ENCODE data around the gene PHF12.
"Not testable (repeated sequence)": the region's sequence is repeated elsewhere in the genome, so short reads cannot be mapped to it uniquely, and the experiment has no call there.

The PHF12 gene

DNA sequence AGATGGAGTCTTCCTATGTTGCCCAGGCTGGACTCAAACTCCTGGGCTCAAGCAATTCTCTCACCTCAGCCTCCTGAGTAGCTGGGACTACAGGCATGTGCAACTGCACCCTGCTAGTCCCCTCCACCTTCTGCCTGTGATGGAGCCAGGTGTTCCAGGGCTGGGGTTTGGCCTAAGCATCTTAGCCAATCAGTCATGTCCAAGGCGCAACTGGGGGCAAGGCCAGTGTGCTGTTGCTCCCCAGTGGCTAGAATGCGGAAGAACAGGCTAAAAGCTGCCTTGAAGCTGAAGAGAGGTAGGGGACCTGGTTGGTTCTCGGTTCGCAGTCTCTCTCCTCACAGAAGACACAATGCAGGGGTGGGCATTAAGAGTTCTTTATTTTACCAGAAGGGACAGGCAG is 72.3 kb downstream of the PHF12 start:
- Histone ChIP-seq H4K20me1 (ENCODE audit: insufficient read depth, low read length) (no peaks in the 10 kb centered on the region), H3K36me3 (ENCODE audit: insufficient read depth, low read length) (peaks cover 44% of the 10 kb centered on the region; the same call in 1 of the 2 replicates), H2AFZ (ENCODE audit: low read length) (no peak overlapping the region), H3K9me3 (ENCODE audit: low read length) (no peaks in the 10 kb centered on the region), H3K4me1 (ENCODE audit: insufficient read depth, low read length, severe bottlenecking) (no peaks in the 10 kb centered on the region), H3F3A (ENCODE audit: insufficient read depth, low read length) (no peaks in the 10 kb centered on the region), H3K9ac (ENCODE audit: low read length) (no peak overlapping the region), H3K4me3 (ENCODE audit: low read depth, low read length, poor library complexity, severe bottlenecking) (no peak overlapping the region), H3K4me2 (ENCODE audit: low read length) (no peak overlapping the region), H3K27ac (ENCODE audit: low read depth, low read length, poor library complexity, severe bottlenecking) (no peak overlapping the region), H3K79me2 (ENCODE audit: insufficient read depth, low read length) (no peaks in the 10 kb centered on the region), H3K9me2 (ENCODE audit: low read depth, low read length) (no peaks in the 10 kb centered on the region), H3K27me3 (ENCODE audit: insufficient read depth, low read length) (no peaks in the 10 kb centered on the region)
- TF ChIP-seq EZH2 (IDR thresholded peaks at IDR 0.05; ENCODE audit: borderline replicate concordance, low read length) (no peak), CTCF (IDR thresholded peaks at IDR 0.05; ENCODE audit: low read length) (peak; percentile 66; the same call in 1 of the 2 replicates)

DNA sequence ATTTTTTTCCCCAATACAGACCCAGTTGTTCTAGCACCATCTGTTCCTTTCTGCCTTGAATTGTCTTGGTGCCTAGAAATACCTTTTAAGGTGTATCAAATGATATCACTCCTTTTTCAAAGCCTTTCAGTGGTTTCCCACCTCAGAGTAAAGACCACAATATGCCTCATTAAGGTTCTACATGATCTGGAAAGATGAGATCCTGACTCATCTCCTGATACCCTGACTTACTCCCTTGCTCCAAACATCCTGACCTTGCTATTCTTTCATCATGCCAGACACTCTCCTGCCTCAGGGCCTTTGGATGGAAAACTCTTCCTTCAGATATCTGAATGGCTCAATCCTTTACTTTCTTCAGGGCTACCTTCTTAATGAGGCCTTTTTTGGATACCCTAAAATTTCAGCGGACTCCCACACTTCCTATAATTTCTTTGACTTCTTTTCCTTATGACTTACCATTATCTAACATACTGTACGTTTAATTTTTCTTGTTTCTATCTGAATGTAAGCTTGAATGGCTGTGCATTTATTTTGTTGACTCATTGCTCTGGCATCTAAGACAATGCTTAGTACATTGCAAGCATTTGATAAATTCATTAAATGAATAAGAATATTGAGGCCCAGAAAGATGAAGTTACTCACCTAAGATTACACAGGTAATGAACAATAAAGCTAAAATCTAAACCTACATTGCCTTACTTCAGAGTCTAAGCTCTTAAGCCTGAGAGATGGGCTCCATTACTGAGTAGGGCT is 73.0 kb downstream of the PHF12 start:
- Histone ChIP-seq H3K9me3 (ENCODE audit: low read length) (no peaks in the 10 kb centered on the region), H2AFZ (ENCODE audit: low read length) (no peak overlapping the region), H3K9ac (ENCODE audit: low read length) (no peak overlapping the region), H3K4me3 (ENCODE audit: low read depth, low read length, poor library complexity, severe bottlenecking) (no peak overlapping the region), H3F3A (ENCODE audit: insufficient read depth, low read length) (no peaks in the 10 kb centered on the region), H3K79me2 (ENCODE audit: insufficient read depth, low read length) (no peaks in the 10 kb centered on the region), H3K4me2 (ENCODE audit: low read length) (no peak overlapping the region), H3K36me3 (ENCODE audit: insufficient read depth, low read length) (peaks cover 44% of the 10 kb centered on the region; the same call in 1 of the 2 replicates), H3K27me3 (ENCODE audit: insufficient read depth, low read length) (no peaks in the 10 kb centered on the region), H3K27ac (ENCODE audit: low read depth, low read length, poor library complexity, severe bottlenecking) (no peak overlapping the region), H4K20me1 (ENCODE audit: insufficient read depth, low read length) (no peaks in the 10 kb centered on the region), H3K9me2 (ENCODE audit: low read depth, low read length) (no peaks in the 10 kb centered on the region), H3K4me1 (ENCODE audit: insufficient read depth, low read length, severe bottlenecking) (no peaks in the 10 kb centered on the region)
- no peak for TF ChIP-seq EZH2 (IDR thresholded peaks at IDR 0.05; ENCODE audit: borderline replicate concordance, low read length)
- no peak for TF ChIP-seq CTCF (IDR thresholded peaks at IDR 0.05; ENCODE audit: low read length)

DNA sequence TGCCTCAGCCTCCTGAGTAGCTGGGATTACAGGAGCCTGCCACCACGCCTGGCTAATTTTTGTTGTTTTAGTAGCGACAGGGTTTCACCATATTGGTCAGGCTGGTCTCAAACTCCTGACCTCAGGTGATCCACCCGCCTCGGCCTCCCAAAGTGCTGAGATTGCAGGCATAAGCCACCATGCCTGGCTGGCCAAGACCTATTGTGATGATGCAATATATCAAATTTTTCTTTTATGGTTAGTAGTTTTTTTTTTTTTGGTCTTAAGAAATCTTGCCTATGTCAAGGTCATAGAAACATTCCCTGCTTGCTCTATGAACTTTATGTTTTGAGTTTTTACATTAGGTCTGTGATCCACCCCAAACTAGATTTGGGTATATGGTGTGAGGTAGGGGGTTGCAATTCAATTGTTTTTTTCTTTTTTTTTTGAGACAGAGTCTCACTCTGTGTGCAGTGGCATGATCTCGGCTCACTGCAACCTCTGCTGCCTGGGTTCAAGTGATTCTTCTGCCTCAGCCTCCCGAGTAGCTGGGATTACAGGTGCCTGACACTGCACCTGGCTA is 74.1 kb downstream of the PHF12 start:
- not testable (repeated sequence) for H2AFZ ChIP-seq (ENCODE audit: low read length)

More for the DNA sequence above, 74.1 kb downstream of the PHF12 start:
- H4K20me1 ChIP-seq (ENCODE audit: insufficient read depth, low read length); H3K9me2 ChIP-seq (ENCODE audit: low read depth, low read length); H3K4me1 ChIP-seq (ENCODE audit: insufficient read depth, low read length, severe bottlenecking); H3F3A ChIP-seq (ENCODE audit: insufficient read depth, low read length); H3K27ac ChIP-seq (ENCODE audit: low read depth, low read length, poor library complexity, severe bottlenecking); H3K4me3 ChIP-seq (ENCODE audit: low read depth, low read length, poor library complexity, severe bottlenecking); H3K9ac ChIP-seq (ENCODE audit: low read length); H3K9me3 ChIP-seq (ENCODE audit: low read length); H3K4me2 ChIP-seq (ENCODE audit: low read length); H3K27me3 ChIP-seq (ENCODE audit: insufficient read depth, low read length); H3K79me2 ChIP-seq (ENCODE audit: insufficient read depth, low read length): not testable (repeated sequence)
- peaks cover 42% of the 10 kb centered on the region; the same call in 1 of the 2 replicates for H3K36me3 ChIP-seq (ENCODE audit: insufficient read depth, low read length)
